Mesodermal cell (in vitro differentiated cells): ENCODE results near the gene SLMAP.

Experiments used
- H3K27ac ChIP-seq: 2 replicates; pipeline ENCODE4 v1.7.0; 2013; ENCODE audit warnings: mild to moderate bottlenecking, low read depth, low read length, moderate library complexity; ENCODE audit not compliant: severe bottlenecking
- H3K36me3 ChIP-seq: 2 replicates; pipeline ENCODE4 v1.7.1; 2013; ENCODE audit warnings: mild to moderate bottlenecking, low read length, moderate library complexity; ENCODE audit not compliant: control insufficient read depth, insufficient read depth
- H3K4me1 ChIP-seq: one replicate; pipeline ENCODE4 v1.7.1; 2013; ENCODE audit warnings: mild to moderate bottlenecking, low read length; ENCODE audit not compliant: insufficient read depth, control insufficient read depth, poor library complexity, severe bottlenecking
- H3K4me3 ChIP-seq: 2 replicates; pipeline ENCODE4 v1.7.0; 2013; ENCODE audit warnings: low read length, control low read depth, mild to moderate bottlenecking; ENCODE audit not compliant: insufficient read depth, poor library complexity, severe bottlenecking; ENCODE audit errors: extremely low read depth
- H3K9me3 ChIP-seq: 2 replicates; pipeline ENCODE4 v1.7.1; 2013; ENCODE audit warnings: mild to moderate bottlenecking, low read length, moderate library complexity; ENCODE audit not compliant: control insufficient read depth
- WGBS, 2 experiments: methylation state at CpG; one replicate each; pipeline ENCODE4 v1.1.5; 2013; ENCODE audit warnings: missing lambda C conversion rate in 2 of 2; ENCODE audit not compliant: insufficient coverage in 2 of 2; 5-methylcytosine and 5-hydroxymethylcytosine counted together

SLMAP gene

DNA sequence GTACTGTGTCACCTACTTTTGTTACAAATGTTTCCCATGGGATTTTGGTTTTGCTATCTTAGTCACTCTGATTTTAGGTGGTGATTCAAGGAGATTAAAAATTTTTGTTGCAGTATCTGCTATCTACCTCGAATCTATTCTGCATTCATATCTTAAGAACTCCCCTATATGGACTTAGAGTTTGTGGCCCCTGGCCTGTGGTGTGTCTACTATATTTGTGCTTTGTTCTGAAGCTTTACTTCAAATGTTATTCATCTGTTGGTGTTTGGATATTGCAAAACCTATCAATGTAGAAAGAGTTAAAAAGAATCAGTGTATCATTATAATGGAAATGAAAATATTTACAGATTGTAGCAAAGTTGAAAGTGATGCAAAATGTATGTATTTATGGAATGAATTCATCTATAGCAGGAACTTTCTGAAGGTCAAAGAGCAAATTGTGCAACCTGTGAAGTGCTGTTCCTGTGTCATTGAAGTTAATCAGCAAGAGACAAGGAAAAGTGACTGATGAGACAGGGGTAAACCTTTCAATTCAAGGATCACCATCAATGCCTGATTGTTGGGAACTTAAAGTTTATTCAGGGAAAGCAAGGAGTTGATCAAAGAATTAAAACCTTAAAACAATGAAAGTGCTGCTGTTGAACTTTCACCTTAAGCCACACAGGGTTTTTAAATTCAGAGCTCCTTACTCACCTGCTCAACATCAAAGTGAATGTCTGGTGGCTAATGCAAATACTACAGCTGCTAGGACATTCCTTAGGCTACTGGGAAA lies 71.0 kb downstream of the SLMAP start:
- H3K4me3 ChIP-seq, result no peak overlapping the region
- H3K4me1 ChIP-seq, result peaks cover 9% of the 10 kb centered on the region
- H3K27ac ChIP-seq, result no peak overlapping the region
- WGBS, 2 experiments, result no CpG with 5 or more reads among the region's 1 CpG
- no peaks in the 10 kb centered on the region for H3K9me3 ChIP-seq
- H3K36me3 ChIP-seq, result peaks cover 6% of the 10 kb centered on the region

DNA sequence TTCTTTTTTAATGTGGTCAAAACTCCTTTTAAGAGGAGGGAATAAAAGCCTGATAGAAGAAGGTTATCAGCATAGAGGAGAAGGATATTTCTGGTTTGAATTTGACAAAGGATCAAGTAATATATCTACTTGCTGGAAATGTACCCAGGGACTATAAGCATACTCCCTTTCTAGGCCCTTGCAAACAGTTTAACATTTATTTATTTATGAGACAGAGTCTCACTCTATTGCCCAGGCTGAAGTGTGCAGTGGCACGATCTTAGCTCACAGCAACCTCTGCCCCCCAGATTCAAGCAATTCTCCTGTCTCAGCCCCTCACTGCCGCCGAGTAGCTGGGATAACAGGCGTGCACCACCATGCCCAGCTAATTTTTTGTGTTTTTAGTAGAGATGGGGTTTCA lies 71.6 kb downstream of the SLMAP start:
- Histone ChIP-seq H3K27ac (no peak overlapping the region), H3K9me3 (no peaks in the 10 kb centered on the region), H3K36me3 (peaks cover 6% of the 10 kb centered on the region), H3K4me1 (peaks cover 6% of the 10 kb centered on the region), H3K4me3 (no peak overlapping the region)
- 88% methylated on average over 1 of the region's 4 CpGs; no CpG with 5 or more reads in 1 of the 2 experiments for WGBS, 2 experiments

DNA sequence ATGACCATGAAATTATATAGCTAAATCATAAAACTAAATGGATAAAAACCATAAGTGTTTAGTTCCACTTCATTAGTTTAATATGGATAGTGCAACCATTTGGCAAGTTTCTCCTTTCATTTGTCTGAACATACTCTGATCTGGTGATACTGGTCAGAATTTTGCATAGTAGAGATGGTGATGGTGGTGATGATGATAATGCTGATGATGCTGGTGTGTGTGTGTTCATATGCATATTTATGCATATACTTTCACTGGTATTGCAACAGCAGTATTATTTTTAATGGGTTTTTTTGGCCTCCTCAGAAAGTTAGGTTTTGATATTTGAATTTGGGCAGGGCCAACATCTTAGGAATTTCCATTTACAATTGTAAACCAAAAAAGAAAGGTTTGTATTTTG lies 76.4 kb downstream of the SLMAP start:
- Histone ChIP-seq H3K27ac (no peak overlapping the region), H3K4me3 (no peak overlapping the region), H3K9me3 (no peaks in the 10 kb centered on the region), H3K4me1 (no peaks in the 10 kb centered on the region), H3K36me3 (peaks cover 6% of the 10 kb centered on the region)

DNA sequence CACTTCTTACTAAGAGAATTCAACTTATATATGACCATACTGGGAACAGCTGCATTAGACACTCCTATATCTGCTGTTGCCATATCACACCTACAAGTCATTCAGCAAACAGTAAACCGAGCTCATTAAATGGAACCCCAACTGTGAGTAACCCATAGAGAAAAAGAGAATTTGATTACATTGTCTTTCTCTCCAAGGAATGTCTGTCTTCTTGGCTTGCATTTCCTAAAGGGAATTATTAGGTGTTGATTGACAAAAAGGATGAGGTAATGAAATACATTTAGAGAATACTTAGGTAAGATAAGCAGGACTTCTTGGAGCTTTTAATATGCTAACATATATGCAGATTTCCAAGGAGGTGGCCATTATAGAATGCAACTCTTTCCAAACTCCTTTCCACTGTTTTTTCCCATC lies 76.8 kb downstream of the SLMAP start:
- no peak overlapping the region for H3K4me3 ChIP-seq
- no peaks in the 10 kb centered on the region for H3K4me1 ChIP-seq
- H3K9me3 ChIP-seq, result no peaks in the 10 kb centered on the region
- no peak overlapping the region for H3K27ac ChIP-seq
- 33% methylated on average over 1 of the region's 1 CpG; no CpG with 5 or more reads in 1 of the 2 experiments for WGBS, 2 experiments
- peaks cover 6% of the 10 kb centered on the region for H3K36me3 ChIP-seq

DNA sequence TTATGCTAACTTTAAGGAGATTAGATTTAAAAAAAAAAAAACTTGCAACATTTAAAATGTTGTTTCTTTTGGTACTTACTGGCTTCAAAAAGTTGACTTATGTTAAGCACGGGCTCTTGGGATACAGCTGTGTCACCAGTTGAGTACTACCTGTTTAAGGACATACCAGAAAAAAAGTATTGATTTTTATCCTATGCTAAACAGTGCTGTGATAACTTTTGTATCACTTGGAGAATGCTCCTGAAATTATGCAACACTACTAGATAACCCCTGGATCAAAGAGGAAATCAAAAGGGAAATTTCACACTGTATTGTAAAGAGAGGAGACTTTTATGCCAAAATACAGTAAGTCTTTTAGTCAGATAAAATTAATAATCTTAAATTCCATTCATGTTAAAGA lies 77.7 kb downstream of the SLMAP start:
- WGBS, 2 experiments, result 100% methylated on average over 1 of the region's 1 CpG; no CpG with 5 or more reads in 1 of the 2 experiments

DNA sequence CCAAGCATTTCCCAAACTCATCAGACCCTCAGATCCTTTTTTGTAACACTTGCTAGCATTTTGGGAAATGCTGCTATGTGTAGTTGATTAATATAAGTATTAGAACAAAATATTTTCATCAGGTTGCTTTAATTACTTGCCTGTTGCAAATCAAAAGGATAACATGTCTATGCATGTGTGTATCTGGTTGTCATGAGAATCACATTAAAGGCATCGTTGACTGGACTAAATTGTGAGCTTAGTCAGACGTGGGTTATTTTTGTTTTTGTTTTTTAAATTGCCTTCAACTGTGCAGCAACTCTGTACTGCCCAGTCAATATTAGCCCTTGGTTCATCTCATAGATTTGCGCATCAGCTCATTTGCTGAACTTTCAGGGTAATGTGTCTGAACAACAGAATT lies 81.6 kb downstream of the SLMAP start:
- Histone ChIP-seq H3K27ac (no peak overlapping the region), H3K9me3 (no peaks in the 10 kb centered on the region), H3K4me3 (no peak overlapping the region), H3K36me3 (no peaks in the 10 kb centered on the region), H3K4me1 (no peaks in the 10 kb centered on the region)
- WGBS, 2 experiments, result 96% methylated on average over 3 of the region's 3 CpGs; no CpG with 5 or more reads in 1 of the 2 experiments

More for the DNA sequence above, 77.7 kb downstream of the SLMAP start:
- Histone ChIP-seq H3K27ac (no peak overlapping the region), H3K4me1 (no peaks in the 10 kb centered on the region), H3K9me3 (no peaks in the 10 kb centered on the region), H3K36me3 (peaks cover 6% of the 10 kb centered on the region), H3K4me3 (no peak overlapping the region)

DNA sequence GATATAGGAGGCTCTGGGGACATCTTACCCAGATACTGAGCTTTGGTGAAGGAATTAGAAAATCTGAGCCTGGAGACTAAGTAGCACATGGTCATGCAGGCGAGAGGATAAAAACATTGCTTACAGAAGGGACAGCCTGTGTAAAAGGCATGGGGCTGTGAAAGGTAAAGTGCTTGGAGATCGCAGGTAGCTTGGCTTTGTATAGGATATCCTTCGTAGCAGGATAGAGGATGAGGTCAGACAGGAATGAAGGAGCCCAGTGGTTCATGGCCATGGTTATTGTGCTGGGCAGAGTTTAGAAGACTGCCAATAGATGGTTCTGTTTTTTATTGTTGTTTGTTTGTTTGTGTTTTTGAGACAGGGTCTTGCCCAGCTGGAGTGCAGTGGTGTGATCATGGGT lies 82.5 kb downstream of the SLMAP start:
- Histone ChIP-seq H3K9me3 (no peaks in the 10 kb centered on the region), H3K27ac (no peak overlapping the region), H3K36me3 (no peaks in the 10 kb centered on the region), H3K4me3 (no peak overlapping the region), H3K4me1 (no peaks in the 10 kb centered on the region)
- WGBS, 2 experiments, result 93% methylated on average over 3 of the region's 3 CpGs

DNA sequence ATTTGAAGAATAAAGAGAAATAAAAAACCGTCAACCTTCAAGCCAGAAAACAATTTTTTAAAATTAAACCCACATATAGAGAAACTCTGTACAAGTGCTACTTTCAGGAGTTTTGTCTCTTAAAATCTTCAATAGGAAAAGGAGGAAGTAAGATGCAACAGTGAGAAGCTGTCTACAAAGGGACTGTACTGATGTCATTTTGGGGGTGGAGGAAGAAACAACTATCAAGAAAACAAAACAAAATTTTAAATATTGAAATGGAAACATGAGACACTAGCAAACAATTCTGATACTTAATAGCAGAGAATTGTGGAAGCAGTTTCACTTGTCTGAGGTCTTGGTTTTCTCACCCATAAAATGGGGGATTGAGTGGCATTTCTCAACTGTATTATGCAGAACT lies 84.4 kb downstream of the SLMAP start:
- Histone ChIP-seq H3K4me3 (no peak overlapping the region), H3K9me3 (no peaks in the 10 kb centered on the region), H3K36me3 (no peaks in the 10 kb centered on the region), H3K4me1 (no peaks in the 10 kb centered on the region), H3K27ac (no peak overlapping the region)
- no CpG with 5 or more reads among the region's 1 CpG for WGBS, 2 experiments

DNA sequence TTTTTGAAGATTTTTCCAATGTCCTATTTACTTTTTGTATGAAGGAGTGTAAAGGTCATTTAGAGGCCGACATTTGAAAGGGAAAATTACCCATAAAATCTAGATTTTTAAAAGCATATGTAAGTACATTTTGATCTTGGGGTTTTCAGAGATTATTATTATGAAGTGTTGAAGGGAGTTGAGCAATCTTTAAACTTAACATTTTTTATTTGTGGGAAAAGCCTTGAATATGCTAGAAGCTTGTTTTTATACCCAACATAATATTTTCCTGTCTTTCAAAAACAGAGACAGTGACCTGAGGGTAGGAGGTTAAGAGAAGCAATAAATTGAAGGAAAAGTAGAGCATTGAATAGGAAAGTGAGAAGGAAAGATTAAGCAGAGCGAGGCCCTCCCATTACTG lies 85.7 kb downstream of the SLMAP start:
- H3K9me3 ChIP-seq, result no peaks in the 10 kb centered on the region
- H3K36me3 ChIP-seq, result no peaks in the 10 kb centered on the region
- WGBS, 2 experiments, result 100% methylated on average over 1 of the region's 2 CpGs; no CpG with 5 or more reads in 1 of the 2 experiments
- H3K27ac ChIP-seq, result no peak overlapping the region
- H3K4me1 ChIP-seq, result no peaks in the 10 kb centered on the region
- H3K4me3 ChIP-seq, result no peak overlapping the region

DNA sequence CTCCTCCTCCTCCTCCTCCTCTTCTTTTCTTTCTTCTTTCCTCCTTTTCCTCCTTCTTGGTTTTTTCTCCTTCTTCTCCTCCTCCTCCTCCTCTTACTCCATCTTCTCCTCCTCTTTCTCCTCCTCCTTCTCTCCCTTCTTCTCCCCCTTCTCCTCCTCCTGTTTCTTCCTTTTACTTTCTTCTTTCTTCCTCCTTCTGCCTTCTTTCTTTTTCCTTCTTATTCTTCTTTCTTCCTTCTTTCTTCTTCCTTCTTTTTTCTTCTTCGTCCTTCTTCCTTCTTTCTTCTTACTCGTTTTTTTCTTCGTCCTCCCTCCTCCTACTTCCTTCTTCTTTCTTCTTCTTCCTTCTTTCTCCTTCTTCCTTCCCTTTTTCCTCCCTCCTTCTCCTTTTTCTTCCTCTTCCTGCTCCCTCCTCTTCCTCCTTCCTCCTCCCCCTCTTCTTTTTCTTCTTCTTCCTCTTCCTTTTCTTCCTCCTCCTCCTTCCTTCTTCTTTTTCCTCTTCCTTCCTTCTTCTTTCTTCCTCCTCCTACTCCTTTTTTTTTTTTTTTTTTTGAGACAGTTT lies 92.1 kb downstream of the SLMAP start:
- H3K36me3 ChIP-seq, result peaks cover 15% of the 10 kb centered on the region
- H3K4me1 ChIP-seq, result no peaks in the 10 kb centered on the region
- no peak overlapping the region for H3K27ac ChIP-seq
- no peaks in the 10 kb centered on the region for H3K9me3 ChIP-seq
- 89 to 92% methylated on average over 3 of the region's 3 CpGs for WGBS, 2 experiments
- H3K4me3 ChIP-seq, result no peak overlapping the region

DNA sequence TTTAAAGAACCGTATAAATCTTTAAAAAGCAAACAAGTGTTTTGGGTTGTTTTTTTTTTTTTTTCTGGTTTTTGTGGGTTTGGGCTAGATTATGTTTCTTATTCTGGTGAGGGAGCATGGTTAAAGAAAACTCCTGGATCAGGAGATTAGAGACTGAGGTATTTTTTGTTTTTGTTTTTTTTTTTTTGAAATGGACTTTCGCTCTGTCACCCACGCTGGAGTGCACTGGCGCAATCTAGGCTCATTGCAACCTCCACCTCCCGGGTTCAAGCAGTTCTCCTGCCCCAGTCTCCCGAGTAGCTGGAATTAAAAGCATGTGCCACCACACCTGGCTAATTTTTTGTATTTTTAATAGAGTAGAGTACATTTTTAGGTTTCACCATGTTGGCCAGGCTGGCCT lies 95.2 kb downstream of the SLMAP start:
- WGBS, 2 experiments, result 97% methylated on average over 4 to 5 of the region's 6 CpGs
- Histone ChIP-seq H3K4me1 (peaks cover 7% of the 10 kb centered on the region), H3K27ac (no peak overlapping the region), H3K36me3 (peaks cover 28% of the 10 kb centered on the region), H3K4me3 (no peak overlapping the region), H3K9me3 (no peaks in the 10 kb centered on the region)
